Ascending aorta (tissue), 2 donors: ENCODE measurements around the gene DIP2A. TPM values are rescaled to one million over a fixed set of nuclear protein-coding genes. Genes with fewer than 3 reads are reported as not detected.

Experiments used
- DNase-seq, 2 donors: peaks; one replicate each; pipeline ENCODE4 v3.0.0-alpha.2; 2019; ENCODE audit warnings: low spot score in 2 of 2
- H3K27ac ChIP-seq, 2 donors: fragments of 200-600 bp; sonication (generic); one replicate each; pipeline ENCODE4 v1.5.1; 2016 to 2017; ENCODE audit warnings: mild to moderate bottlenecking in 1 of 2
- H3K27me3 ChIP-seq: fragments of 200-600 bp; sonication (generic); one replicate; pipeline ENCODE4 v1.5.1; 2017
- H3K36me3 ChIP-seq, 2 donors: fragments of 200-600 bp; sonication (generic); one replicate each; pipeline ENCODE4 v1.5.1; 2016
- H3K4me1 ChIP-seq, 2 donors: fragments of 200-600 bp; sonication (generic); one replicate each; pipeline ENCODE4 v1.5.1; 2016 to 2017; ENCODE audit warnings: mild to moderate bottlenecking in 1 of 2
- H3K4me3 ChIP-seq, 2 donors: fragments of 200-600 bp; sonication (generic); one replicate each; pipeline ENCODE4 v1.5.1; 2016 to 2017; ENCODE audit warnings: mild to moderate bottlenecking in 1 of 2
- H3K9me3 ChIP-seq, 2 donors: fragments of 200-600 bp; sonication (generic); one replicate each; pipeline ENCODE4 v1.5.1; 2016
- CTCF ChIP-seq, 3 experiments: fragments of 200-600 bp in 2 of 3; fragments of 450-650 bp in 1 of 3; sonication (generic) in 2 of 3; IDR thresholded peaks; one replicate each; pipeline ENCODE4 v1.5.1; 2016 to 2019; ENCODE audit warnings: antibody characterized with exemption in 3 of 3, mild to moderate bottlenecking in 1 of 3, moderate library complexity in 1 of 3
- intact Hi-C: fragments of 100-400 bp; cut with DNase I; formaldehyde crosslinking; loops from one replicate; pipeline ENCODE4 v1.15.1; 2023
- total RNA-seq: library from RNA; depleted of rRNA; stranded (reverse); fragments of >200 nt; gene quantifications from one replicate; pipeline ENCODE4 v1.1.0, GENCODE V29; 2016

Gene DIP2A
- total RNA-seq, 1 donor from 2014 or later: 72.8 TPM

- Histone ChIP-seq H3K36me3 (peaks cover 61 to 79% of the 10 kb centered on the region in 2 donors), H3K27ac (no peak overlapping the region), H3K4me1 (no peaks in the 10 kb centered on the region), H3K9me3 (no peaks in the 10 kb centered on the region), H3K4me3 (no peak overlapping the region), H3K27me3 (no peaks in the 10 kb centered on the region)
- DNase-seq: no peak
- TF ChIP-seq CTCF (IDR thresholded peaks at IDR 0.05): no peak
- intact Hi-C loops: no loop called here
Observed at GRCh38 chr21:46545363-46545762, 86.7 kb downstream of the DIP2A start.

- Histone ChIP-seq H3K4me1 (no peaks in the 10 kb centered on the region), H3K36me3 (peaks cover 64 to 83% of the 10 kb centered on the region in 2 donors), H3K27me3 (no peaks in the 10 kb centered on the region), H3K9me3 (no peaks in the 10 kb centered on the region), H3K27ac (no peak overlapping the region), H3K4me3 (no peak overlapping the region)
- TF ChIP-seq CTCF (IDR thresholded peaks at IDR 0.05): no peak
- DNase-seq: no peak
- intact Hi-C loops: no loop called here
Observed at GRCh38 chr21:46545911-46546310, 87.2 kb downstream of the DIP2A start.

- Histone ChIP-seq H3K36me3 (peaks cover 70 to 86% of the 10 kb centered on the region in 2 donors), H3K27ac (no peak overlapping the region), H3K4me3 (no peak overlapping the region), H3K27me3 (no peaks in the 10 kb centered on the region), H3K4me1 (no peaks in the 10 kb centered on the region), H3K9me3 (no peaks in the 10 kb centered on the region)
- TF ChIP-seq CTCF (IDR thresholded peaks at IDR 0.05): no peak
- intact Hi-C loops: no loop called here
- DNase-seq: no peak
Observed at GRCh38 chr21:46546799-46547198, 88.1 kb downstream of the DIP2A start.

GRCh38 chr21:46549650-46550049 is 91.0 kb downstream of the DIP2A start:
- no peaks in the 10 kb centered on the region for H3K27me3 ChIP-seq
- no peak overlapping the region for H3K27ac ChIP-seq
- no peak for DNase-seq
- no peaks in the 10 kb centered on the region for H3K4me1 ChIP-seq
- H3K9me3 ChIP-seq: no peaks in the 10 kb centered on the region
- no peak for TF ChIP-seq CTCF (IDR thresholded peaks at IDR 0.05)
- peaks cover 70 to 91% of the 10 kb centered on the region in 2 donors for H3K36me3 ChIP-seq
- H3K4me3 ChIP-seq: no peak overlapping the region
- intact Hi-C loops: no loop called here

- intact Hi-C loops: no loop called here
- no peak overlapping the region for H3K27ac ChIP-seq
- TF ChIP-seq CTCF (IDR thresholded peaks at IDR 0.05): no peak
- peaks cover 72 to 91% of the 10 kb centered on the region in 2 donors for H3K36me3 ChIP-seq
- no peak overlapping the region for H3K4me3 ChIP-seq
- DNase-seq: no peak
- H3K4me1 ChIP-seq: no peaks in the 10 kb centered on the region
- H3K27me3 ChIP-seq: no peaks in the 10 kb centered on the region
- H3K9me3 ChIP-seq: no peaks in the 10 kb centered on the region
Observed at GRCh38 chr21:46550116-46550941, 91.6 kb downstream of the DIP2A start.
